Subcutaneous adipose tissue (tissue), 4 donors: ENCODE results near the gene BRD3. TPM values are rescaled to one million over a fixed set of nuclear protein-coding genes. Genes with fewer than 3 reads are reported as not detected.

Source experiments
- CTCF ChIP-seq: fragments of 450-650 bp; IDR thresholded peaks from one replicate; pipeline ENCODE4 v1.5.1; 2016; ENCODE audit warnings: low read depth, mild to moderate bottlenecking, control low read depth, antibody characterized with exemption, moderate library complexity
- total RNA-seq, 4 donors: library from RNA; depleted of rRNA; stranded (reverse); fragments of >200 nt; gene quantifications; one replicate each; pipeline ENCODE4 v1.1.0, GENCODE V29; 2016

The BRD3 gene
- total RNA-seq, 4 donors from 2014 or later: 18.7 to 67.4 (median 22.1) TPM

DNA sequence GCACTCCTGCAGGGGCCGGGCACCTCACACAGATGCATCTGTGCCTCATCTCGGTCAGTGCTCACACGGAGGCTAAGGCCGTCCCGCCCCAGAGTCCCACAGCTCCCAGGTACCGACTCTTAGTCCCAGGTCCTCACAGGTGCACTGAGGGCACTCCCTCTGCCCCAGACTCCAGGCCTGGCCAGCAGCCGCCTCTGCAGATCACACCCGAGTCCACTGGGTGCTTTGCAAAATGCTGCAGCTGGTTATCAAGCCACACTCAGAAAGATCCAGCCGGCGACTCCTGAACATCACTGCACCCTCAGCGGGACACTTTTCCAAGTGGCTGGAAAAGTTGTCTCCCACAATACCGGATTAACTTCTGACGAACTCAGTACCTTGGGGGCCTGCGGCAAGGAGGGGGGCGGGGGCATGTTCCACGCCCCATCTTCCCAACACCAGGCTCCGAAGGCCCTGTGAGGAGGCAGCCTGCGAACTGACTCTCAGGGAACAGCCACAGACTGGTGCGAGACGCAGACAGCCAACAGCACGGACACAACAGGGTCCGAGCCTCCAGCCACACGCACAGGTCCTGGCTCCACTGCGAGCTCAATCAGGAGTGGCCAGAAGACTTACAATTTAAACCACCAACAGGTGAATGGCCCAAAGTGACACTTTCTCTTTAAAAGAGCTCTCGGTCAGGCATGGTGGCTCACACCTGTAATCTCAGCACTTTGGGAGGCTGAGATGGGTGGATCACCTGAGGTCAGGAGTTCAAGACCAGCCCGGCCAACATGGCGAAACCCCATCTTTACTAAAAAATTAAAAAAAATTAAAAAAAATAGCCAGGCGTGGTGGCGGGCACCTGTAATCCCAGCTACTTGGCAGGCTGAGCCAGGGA lies 4.0 kb downstream of the BRD3 start:
- no peak for TF ChIP-seq CTCF

DNA sequence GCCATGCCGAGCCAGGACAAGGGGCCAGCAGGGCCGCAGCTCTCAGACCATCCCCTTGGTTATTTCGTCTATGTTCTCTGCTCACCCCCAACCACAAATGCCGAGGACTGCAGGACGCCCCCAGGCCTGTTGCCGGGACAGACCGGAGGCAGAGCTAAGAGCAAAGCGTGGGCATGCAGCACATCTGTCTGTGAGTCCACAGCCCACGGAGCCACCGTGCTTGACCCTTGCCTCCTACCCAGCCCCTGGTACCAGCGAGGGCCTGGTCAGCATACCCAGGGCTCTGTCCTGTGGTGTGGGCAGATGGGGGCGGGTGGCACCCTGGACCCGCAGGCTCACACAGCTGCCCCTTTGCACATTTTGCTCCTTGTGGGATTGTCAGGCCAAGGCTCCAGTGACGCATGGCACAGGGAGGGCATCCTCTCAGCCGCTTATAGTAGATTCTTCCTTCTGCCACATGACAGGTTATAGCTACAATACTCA lies 4.7 kb downstream of the BRD3 start:
- no peak for TF ChIP-seq CTCF

DNA sequence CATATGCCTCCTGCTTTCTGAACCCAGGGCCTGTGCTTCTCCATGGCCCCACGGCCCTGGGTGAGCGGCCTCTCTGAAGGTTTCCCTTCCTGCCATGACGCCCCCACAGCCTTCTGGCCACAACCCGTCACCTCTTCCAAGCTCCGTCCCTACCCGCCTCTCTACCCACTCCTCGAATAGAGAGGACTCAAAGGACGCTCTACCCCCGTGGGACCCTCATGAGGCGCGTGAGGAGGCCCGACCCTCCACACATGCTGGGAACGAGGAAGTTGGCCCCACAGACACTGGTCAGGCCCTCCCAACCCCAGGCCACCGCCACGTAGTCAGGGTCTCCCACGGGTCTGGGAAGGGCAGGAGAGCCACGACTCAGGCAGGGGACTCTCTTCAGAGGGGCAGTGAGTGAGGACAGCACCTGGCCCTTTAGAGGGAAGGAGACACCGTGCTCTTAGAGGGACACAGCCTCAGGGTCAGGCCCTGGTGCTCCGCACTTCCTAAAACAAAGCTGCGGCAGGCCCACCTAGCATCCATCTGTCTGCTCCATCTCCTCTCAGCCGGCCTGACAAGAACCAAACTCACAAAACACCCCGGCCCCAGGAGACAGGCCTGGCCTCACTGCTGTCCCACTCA lies 5.3 kb downstream of the BRD3 start:
- TF ChIP-seq CTCF: no peak

- TF ChIP-seq CTCF: no peak
Measured at GRCh38 chr9:134061688-134062371, 6.0 kb downstream of the BRD3 start.

- no peak for TF ChIP-seq CTCF
Measured at GRCh38 chr9:134061019-134061687, 6.7 kb downstream of the BRD3 start.

DNA sequence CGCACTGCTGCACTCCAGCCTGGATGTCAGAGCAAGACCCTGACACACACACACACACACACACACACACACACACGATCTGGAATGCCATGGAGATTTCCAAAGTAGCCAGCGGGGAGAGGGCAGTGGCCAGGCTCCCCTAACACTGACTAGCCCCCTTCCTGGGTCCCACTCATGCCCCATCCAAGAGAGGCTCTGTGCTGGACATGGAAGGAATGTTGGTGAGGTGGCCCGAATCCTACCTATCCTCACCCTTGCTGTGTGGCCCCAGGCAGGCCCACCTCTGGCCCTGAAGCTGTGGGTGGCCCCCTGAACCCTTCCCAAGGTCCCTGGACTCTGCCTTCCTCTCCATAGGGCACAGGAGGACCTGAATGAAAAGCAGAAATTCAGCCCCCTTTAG lies 7.3 kb downstream of the BRD3 start:
- no peak for TF ChIP-seq CTCF
